HCT116 (cell line): ENCODE measurements around the gene NOC4L. TPM values are rescaled to one million over a fixed set of nuclear protein-coding genes. Genes with fewer than 3 reads are reported as not detected.

Source experiments
- ATAC-seq: fragments of 200-7000 bp; cut with Tn5 transposase; 2 replicates; pipeline ENCODE4 v1.9.1; 2020; ENCODE audit warnings: mild to moderate bottlenecking, moderate library complexity
- BruUV-seq: library from RNA; stranded (reverse); fragments of 400-500 nt; replicated peaks from 2 replicates; lab custom pipeline; 2021; lab: Mats Ljungman, UMichigan
- CTCF ChIA-PET: fragments of 300-600 bp; sonication (Branson Sonifier 250); formaldehyde crosslinking; loops from one replicate; lab custom pipeline; 2021; ENCODE audit warnings: antibody characterized with exemption; lab: Charles Lee
- POLR2A ChIA-PET: fragments of 300-600, 350-600 bp; sonication (Branson Sonifier 250); formaldehyde crosslinking; loops from one replicate; lab custom pipeline; 2021; ENCODE audit warnings: antibody characterized with exemption; lab: Charles Lee
- RAD21 ChIA-PET, 2 experiments: fragments of 300-600 bp; sonication (Branson Sonifier 250); formaldehyde crosslinking; loops; one replicate each; lab custom pipeline; 2023; ENCODE audit warnings: low total read pairs in 2 of 2; ENCODE audit not compliant: uncharacterized antibody in 2 of 2, unreplicated experiment in 2 of 2, low non-redundant PET in 1 of 2; lab: Charles Lee
- DNase-seq: peaks from one replicate; pipeline ENCODE4 v3.0.0-alpha.2; 2010; ENCODE audit warnings: low read depth, low spot score
- H2AFZ ChIP-seq: fragments of 200-600 bp; shearing (Covaris generic), sonication (generic); 2 replicates; pipeline ENCODE4 v1.6.1; 2017; ENCODE audit warnings: low read depth, mixed run types, mixed read lengths, antibody characterized with exemption, low read length; ENCODE audit not compliant: poor library complexity, severe bottlenecking
- H3K27ac ChIP-seq: 2 replicates; pipeline ENCODE4 v1.5.1; 2012; ENCODE audit warnings: low read depth, low read length
- H3K27me3 ChIP-seq: fragments of 200-600 bp; sonication (generic); 2 replicates; pipeline ENCODE4 v1.6.1; 2016; ENCODE audit warnings: mixed run types, low read length, mixed read lengths; ENCODE audit not compliant: insufficient read depth
- H3K36me3 ChIP-seq, 2 experiments: fragments of 200-500 bp in 1 of 2; fragments of 200-600 bp in 1 of 2; sonication (Bioruptor generic) in 1 of 2; sonication (generic) in 1 of 2; 2 replicates each; pipeline versions ENCODE4 v1.5.1 to v1.6.1; 2014 to 2016; ENCODE audit warnings: low read length in 2 of 2, inconsistent platforms in 1 of 2, mixed read lengths in 1 of 2, mixed run types in 1 of 2; ENCODE audit not compliant: insufficient read depth in 2 of 2, control insufficient read depth in 1 of 2
- H3K4me1 ChIP-seq, 2 experiments: fragments of 200-600 bp in 1 of 2; sonication (generic) in 1 of 2; 2 replicates each; pipeline versions ENCODE4 v1.5.1 to v1.6.1; 2012 to 2017; ENCODE audit warnings: low read length in 2 of 2, inconsistent platforms in 1 of 2, mild to moderate bottlenecking in 1 of 2, mixed read lengths in 1 of 2, mixed run types in 1 of 2, moderate library complexity in 1 of 2; ENCODE audit not compliant: insufficient read depth in 2 of 2, control insufficient read depth in 1 of 2
- H3K4me2 ChIP-seq: fragments of 200-600 bp; sonication (generic); 2 replicates; pipeline ENCODE4 v1.6.1; 2017; ENCODE audit warnings: mixed run types, low read length, mixed read lengths
- H3K4me3 ChIP-seq, 2 experiments: fragments of 200-600 bp in 1 of 2; sonication (generic) in 1 of 2; replicated peaks in 1 of 2; 2 replicates each; pipeline ENCODE4 v1.5.1; 2011 to 2016; ENCODE audit warnings: low read length in 2 of 2, control low read depth in 1 of 2, low read depth in 1 of 2, mild to moderate bottlenecking in 1 of 2, mixed read lengths in 1 of 2, mixed run types in 1 of 2
- H3K79me2 ChIP-seq: fragments of 200-600 bp; sonication (generic); 2 replicates; pipeline ENCODE4 v1.6.1; 2017; ENCODE audit warnings: mild to moderate bottlenecking, mixed run types, low read length, moderate library complexity, mixed read lengths; ENCODE audit not compliant: insufficient read depth
- H3K9ac ChIP-seq: fragments of 200-600 bp; sonication (generic); 2 replicates; pipeline ENCODE4 v1.6.1; 2016; ENCODE audit warnings: low read length, mixed read lengths
- H3K9me2 ChIP-seq: fragments of 200-600 bp; sonication (generic), shearing (Covaris generic); 2 replicates; pipeline ENCODE4 v1.6.1; 2017; ENCODE audit warnings: mixed run types, mild to moderate bottlenecking, moderate library complexity; ENCODE audit not compliant: insufficient read depth
- H3K9me3 ChIP-seq, 2 experiments: fragments of 200-500 bp in 1 of 2; fragments of 200-600 bp in 1 of 2; sonication (Bioruptor generic) in 1 of 2; sonication (generic) in 1 of 2; 2 replicates each; pipeline ENCODE4 v1.6.1; 2014 to 2017; ENCODE audit warnings: low read length in 2 of 2, mixed read lengths in 2 of 2, inconsistent platforms in 1 of 2, low read depth in 1 of 2, mild to moderate bottlenecking in 1 of 2, mixed run types in 1 of 2, moderate library complexity in 1 of 2; ENCODE audit not compliant: control insufficient read depth in 1 of 2, insufficient read depth in 1 of 2
- H4K20me1 ChIP-seq: fragments of 200-600 bp; sonication (generic), shearing (Covaris generic); 2 replicates; pipeline ENCODE4 v1.6.1; 2017; ENCODE audit warnings: mixed run types, mild to moderate bottlenecking, moderate library complexity; ENCODE audit not compliant: insufficient read depth
- CBX3 ChIP-seq: IDR thresholded peaks from 2 replicates; pipeline ENCODE4 v1.6.1; 2012; ENCODE audit warnings: low read depth
- CEBPB ChIP-seq: IDR thresholded peaks from 2 replicates; pipeline ENCODE4 v1.6.1; 2012; ENCODE audit warnings: low read depth
- EGR1 ChIP-seq: IDR thresholded peaks from 2 replicates; pipeline ENCODE4 v1.6.1; 2012; ENCODE audit warnings: low read depth
- EZH2 ChIP-seq: fragments of 200-600 bp; sonication (generic); IDR thresholded peaks from 2 replicates; pipeline ENCODE4 v1.6.1; 2017; ENCODE audit warnings: antibody characterized with exemption, mixed run types
- FOSL1 ChIP-seq: IDR thresholded peaks from 2 replicates; pipeline ENCODE4 v1.6.1; 2012; ENCODE audit warnings: low read depth
- JUND ChIP-seq: IDR thresholded peaks from 2 replicates; pipeline ENCODE4 v1.6.1; 2012
- MAX ChIP-seq: IDR thresholded peaks from 2 replicates; pipeline ENCODE4 v1.6.1; 2012
- POLR2A ChIP-seq: IDR thresholded peaks from 2 replicates; pipeline ENCODE4 v1.7.0; 2011; ENCODE audit warnings: borderline replicate concordance; ENCODE audit not compliant: insufficient read depth, insufficient read length; ENCODE audit errors: extremely low read depth
- RAD21 ChIP-seq: IDR thresholded peaks from 2 replicates; pipeline ENCODE4 v1.6.1; 2012; ENCODE audit warnings: low read depth, mild to moderate bottlenecking
- SIN3A ChIP-seq: IDR thresholded peaks from 2 replicates; pipeline ENCODE4 v1.6.1; 2012; ENCODE audit warnings: low read depth
- SP1 ChIP-seq: IDR thresholded peaks from 2 replicates; pipeline ENCODE4 v1.6.1; 2012; ENCODE audit warnings: low read depth
- TCF7L2 ChIP-seq: IDR thresholded peaks from 2 replicates; pipeline ENCODE4 v1.7.0; 2011; ENCODE audit warnings: borderline replicate concordance, inconsistent platforms; ENCODE audit not compliant: insufficient read depth, insufficient read length; ENCODE audit errors: extremely low read depth
- YY1 ChIP-seq: IDR thresholded peaks from 2 replicates; pipeline ENCODE4 v1.6.1; 2011; ENCODE audit warnings: low read length, low read depth, moderate library complexity, mild to moderate bottlenecking; ENCODE audit not compliant: insufficient replicate concordance; ENCODE audit errors: extremely low read depth
- ZFX ChIP-seq: fragments of 450-650 bp; IDR thresholded peaks from 2 replicates; pipeline ENCODE4 v1.6.1; 2017
- ZNF274 ChIP-seq: fragments of 200-500 bp; sonication (Bioruptor generic); IDR thresholded peaks from 2 replicates; pipeline ENCODE4 v1.6.1; 2014; ENCODE audit warnings: mild to moderate bottlenecking, low read depth, low read length, inconsistent platforms
- intact Hi-C: fragments of 100-400 bp; cut with micrococcal nuclease; formaldehyde crosslinking; loops from 2 replicates; pipeline ENCODE4 v1.10.0; 2022
- total RNA-seq: library from RNA; stranded (reverse); gene quantifications from one replicate; pipeline ENCODE4 v1.2.1, GENCODE V29; 2021; ENCODE audit not compliant: unreplicated experiment

Gene NOC4L
- total RNA-seq, 1 experiment from 2014 or later, result 47.6 TPM

GRCh38 chr12:132108211-132108832, 35.9 kb upstream of the NOC4L start:
- Histone ChIP-seq H3K79me2 (no peaks in the 10 kb centered on the region), H3K36me3 (peaks cover 0 to 7% of the 10 kb centered on the region in 2 experiments; a peak in 1 of 4 replicates), H3K27me3 (no peaks in the 10 kb centered on the region), H3K9me2 (no peaks in the 10 kb centered on the region), H2AFZ (no peak overlapping the region), H3K9ac (no peak overlapping the region), H3K27ac (no peak overlapping the region), H3K9me3 (no peaks in the 10 kb centered on the region), H3K4me1 (no peaks in the 10 kb centered on the region), H3K4me3 (no peak overlapping the region), H4K20me1 (no peaks in the 10 kb centered on the region), H3K4me2 (no peak overlapping the region)
- ATAC-seq (no peak), DNase-seq (no peak)
- BruUV-seq, result no TSS peak
- ChIA-PET CTCF (no interaction called here), RAD21 (no interaction called here), POLR2A (no interaction called here)
- TF ChIP-seq SP1 (no peak), TCF7L2 (no peak), YY1 (no peak), EZH2 (no peak), SIN3A (no peak), FOSL1 (no peak), CEBPB (no peak), ZFX (no peak), ZNF274 (no peak), CBX3 (no peak), EGR1 (no peak), POLR2A (no peak), JUND (no peak), MAX (no peak), RAD21 (no peak)
- intact Hi-C loops, result no loop called here
